Measurements from ENCODE around the gene KIF4A. TPM values are rescaled to one million over a fixed set of nuclear protein-coding genes. Genes with fewer than 3 reads are reported as not detected.
"Not testable (repeated sequence)": the region's sequence is repeated elsewhere in the genome, so short reads cannot be mapped to it uniquely, and the experiment has no call there.

Gene KIF4A
- total RNA-seq, 1 donor from 2014 or later = 0.19 TPM

- DNase-seq = no peak
- intact Hi-C loops (cut with DNase I) = no loop called here
- no peak for ATAC-seq (ENCODE audit: poor library complexity)
Measured at GRCh38 chrX:70354716-70355115, 64.8 kb downstream of the KIF4A start.

GRCh38 chrX:70359458-70359857 is 69.6 kb downstream of the KIF4A start:
- ATAC-seq (ENCODE audit: poor library complexity) (no peak), DNase-seq (no peak)
- intact Hi-C loops (cut with DNase I) = no loop called here

DNA sequence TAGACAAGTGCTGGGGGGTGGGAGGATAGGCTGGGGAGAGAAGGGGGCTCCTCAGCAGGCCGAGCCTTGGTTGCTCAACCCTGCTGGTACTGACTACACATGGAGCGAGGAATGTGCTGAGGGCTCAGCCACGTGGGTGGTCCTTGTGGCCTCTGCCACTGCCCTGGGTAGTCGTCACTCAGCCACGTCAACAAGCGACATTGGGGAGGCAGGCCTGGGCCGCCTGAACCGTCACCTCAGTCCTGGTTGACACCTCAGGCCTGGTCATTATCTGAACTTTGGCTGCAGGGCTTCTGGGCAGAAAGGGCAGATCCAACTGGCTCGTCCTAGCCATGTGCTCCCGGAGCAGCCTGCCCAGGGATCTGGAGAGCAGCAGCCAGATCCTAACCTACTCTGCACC is 70.5 kb downstream of the KIF4A start:
- ATAC-seq (ENCODE audit: poor library complexity) = no peak
- intact Hi-C loops (cut with DNase I) = no loop called here
- DNase-seq = no peak

GRCh38 chrX:70368731-70369130 is 78.8 kb downstream of the KIF4A start:
- DNase-seq; intact Hi-C loops (cut with DNase I); ATAC-seq (ENCODE audit: poor library complexity): not testable (repeated sequence)

GRCh38 chrX:70386235-70386634 is 96.3 kb downstream of the KIF4A start:
- DNase-seq = no peak
- intact Hi-C loops (cut with DNase I) = no loop called here
- ATAC-seq (ENCODE audit: poor library complexity) = no peak

- intact Hi-C loops (cut with DNase I) = no loop called here
- DNase-seq = no peak
- ATAC-seq (ENCODE audit: poor library complexity) = no peak
Measured at GRCh38 chrX:70398899-70399298, 109.0 kb downstream of the KIF4A start.

DNA sequence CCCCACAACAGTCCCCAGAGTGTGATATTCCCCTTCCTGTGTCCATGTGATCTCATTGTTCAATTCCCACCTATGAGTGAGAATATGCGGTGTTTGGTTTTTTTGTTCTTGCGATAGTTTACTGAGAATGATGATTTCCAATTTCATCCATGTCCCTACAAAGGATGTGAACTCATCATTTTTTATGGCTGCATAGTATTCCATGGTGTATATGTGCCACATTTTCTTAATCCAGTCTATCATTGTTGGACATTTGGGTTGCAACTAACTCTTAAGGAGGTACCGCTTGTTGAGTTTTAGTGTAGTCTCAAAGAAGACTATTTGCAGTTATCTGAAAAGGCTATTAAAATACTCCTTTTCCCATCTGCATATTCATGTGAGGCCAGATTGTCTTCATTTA is 110.3 kb downstream of the KIF4A start:
- intact Hi-C loops (cut with DNase I); DNase-seq; ATAC-seq (ENCODE audit: poor library complexity): not testable (repeated sequence)

DNA sequence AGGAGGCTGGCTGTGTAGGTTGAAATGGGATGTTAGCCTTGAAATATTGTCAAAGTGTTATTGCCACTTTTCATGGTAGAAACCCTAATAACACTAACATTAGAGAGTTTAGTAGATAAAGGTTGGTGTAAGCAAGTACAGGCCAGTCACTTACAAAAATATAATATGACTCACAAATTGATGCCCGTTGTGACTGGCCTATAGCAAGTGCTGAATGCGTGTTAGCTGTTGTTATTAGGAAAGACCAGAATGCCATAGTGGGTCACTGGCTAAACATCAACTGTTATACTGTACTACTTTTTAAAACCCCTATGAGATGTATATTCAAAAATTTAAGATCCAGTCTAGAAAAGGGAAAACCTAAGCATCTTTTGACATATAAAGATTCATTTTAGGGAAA is 112.8 kb downstream of the KIF4A start:
- no peak for ATAC-seq (ENCODE audit: poor library complexity)
- intact Hi-C loops (cut with DNase I) = no loop called here
- DNase-seq = no peak

DNA sequence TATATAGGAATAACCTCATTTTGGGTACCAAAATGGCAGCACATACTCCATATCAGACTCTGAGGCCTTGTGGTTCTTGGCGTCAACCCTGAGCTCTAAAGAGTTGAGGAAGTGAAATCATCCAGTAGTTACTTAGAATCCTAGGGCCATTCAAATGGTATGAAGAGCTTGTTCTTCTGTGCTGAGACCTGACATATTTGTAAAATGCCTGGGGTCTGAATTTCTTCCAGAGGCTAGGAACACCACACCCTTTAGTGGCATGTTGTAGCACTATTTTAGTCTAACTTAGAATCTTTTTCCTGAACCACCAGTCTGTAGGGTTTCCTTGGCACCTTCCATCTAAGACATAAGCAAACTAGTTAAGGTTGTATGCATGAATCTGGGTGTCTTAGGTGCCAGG is 115.1 kb downstream of the KIF4A start:
- intact Hi-C loops (cut with DNase I) = no loop called here

DNA sequence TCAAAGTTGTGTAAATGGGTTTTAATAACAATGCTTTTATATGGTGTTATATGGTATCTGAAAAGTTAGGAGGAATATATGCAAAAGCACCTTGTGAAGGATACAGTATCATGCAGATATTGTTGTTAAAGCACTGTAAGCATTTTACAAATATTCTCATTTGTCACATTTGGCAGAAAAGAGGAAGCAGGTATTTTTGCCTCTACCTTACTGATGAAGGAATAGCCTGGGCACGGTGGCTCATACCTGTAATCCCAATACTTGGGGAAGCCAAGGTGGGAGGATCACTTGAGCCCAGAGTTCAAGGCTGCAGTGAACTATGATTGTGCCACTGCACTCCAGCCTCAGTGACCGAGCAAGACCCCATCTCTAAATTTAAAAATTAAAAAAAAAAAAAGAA is 121.0 kb downstream of the KIF4A start:
- ATAC-seq (ENCODE audit: poor library complexity) (no peak), DNase-seq (no peak)
- intact Hi-C loops (cut with DNase I) = no loop called here

More for the DNA sequence above, 115.1 kb downstream of the KIF4A start:
- ATAC-seq (ENCODE audit: poor library complexity) (no peak), DNase-seq (no peak)

DNA sequence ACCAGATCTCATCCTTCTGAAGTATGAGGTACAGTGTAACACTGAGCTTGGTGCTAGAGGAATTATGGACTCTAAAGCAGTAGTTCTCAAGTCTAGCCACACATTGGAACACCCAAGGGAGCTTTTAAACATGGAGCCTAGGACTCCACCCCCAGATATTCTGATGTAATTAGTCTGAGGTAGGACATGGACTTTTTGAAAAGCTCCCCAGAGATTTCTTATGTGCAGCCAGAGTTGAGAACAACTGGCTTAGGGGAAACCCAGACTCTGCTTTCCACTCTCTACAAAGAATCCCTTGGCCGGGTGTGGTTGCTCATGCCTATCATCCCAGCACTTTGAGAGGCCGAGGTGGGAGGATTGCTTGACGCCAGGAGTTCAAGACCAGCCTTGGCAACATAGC is 121.6 kb downstream of the KIF4A start:
- intact Hi-C loops (cut with DNase I) = no loop called here
- DNase-seq (no peak), ATAC-seq (ENCODE audit: poor library complexity) (no peak)

DNA sequence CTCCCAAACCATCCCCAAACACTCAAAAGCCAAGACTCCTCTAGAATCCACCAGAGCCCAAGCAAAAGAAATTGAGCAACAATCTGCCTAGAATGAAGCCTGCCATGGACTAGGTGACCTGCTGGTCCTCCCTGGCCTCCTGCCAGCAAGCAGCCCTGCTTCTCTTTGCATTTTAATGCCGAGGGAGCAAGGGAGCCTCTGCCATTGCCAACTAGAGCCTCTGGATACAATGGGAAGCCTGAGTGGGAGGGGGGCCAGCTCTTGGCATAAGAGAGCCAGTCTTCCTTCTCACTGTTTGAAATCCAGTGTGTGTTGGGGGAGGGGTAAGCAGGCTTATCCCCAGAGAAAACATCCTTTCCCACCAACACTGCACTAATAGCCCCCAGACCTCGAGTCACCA is 131.7 kb downstream of the KIF4A start:
- no peak for ATAC-seq (ENCODE audit: poor library complexity)
- intact Hi-C loops (cut with DNase I) = no loop called here
- no peak for DNase-seq

- peak; percentile 64 for ATAC-seq (ENCODE audit: poor library complexity)
Measured at GRCh38 chrX:70422851-70423341, 133.0 kb downstream of the KIF4A start, which contains the start of gene GDPD2. GDPD2 (plus strand) TSS chrX:70423314; CDS start chrX:70424985, 1,671 bp downstream.

DNA sequence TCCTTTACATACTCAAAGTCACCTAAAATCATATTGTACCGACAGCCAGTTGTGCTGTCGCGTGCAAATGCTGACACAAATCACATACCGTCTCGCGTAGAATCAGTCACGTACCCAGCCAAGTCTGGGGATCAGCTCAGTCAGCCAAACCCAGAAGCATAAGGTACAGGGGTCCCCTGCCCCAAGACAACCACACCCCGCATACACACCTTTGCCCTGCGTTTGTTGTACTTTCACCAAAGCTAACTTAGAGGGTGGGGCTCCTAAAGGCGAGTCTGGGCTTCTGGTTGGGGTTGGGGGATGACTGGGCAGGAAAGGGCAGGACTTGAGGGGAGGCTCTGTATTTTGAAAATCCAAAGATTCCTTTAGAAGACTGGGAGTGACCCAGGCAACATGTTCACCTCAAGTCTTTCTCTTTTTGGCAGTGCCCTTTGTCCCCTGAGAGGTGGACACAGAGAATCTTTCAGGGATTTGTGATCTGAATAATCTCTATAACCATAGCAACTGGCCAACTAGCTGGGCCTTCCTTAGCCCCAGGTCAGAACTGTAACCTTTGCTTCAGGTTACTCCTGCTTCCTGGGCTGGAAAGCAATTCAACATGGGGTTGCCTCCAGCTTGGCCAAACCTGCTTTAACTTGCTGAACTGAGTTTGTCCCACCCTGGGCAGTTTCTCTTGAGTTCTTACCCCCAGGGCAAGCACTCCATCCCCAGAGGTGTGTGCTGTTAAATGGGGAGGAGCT is 134.2 kb downstream of the KIF4A start:
- DNase-seq (no peak), ATAC-seq (ENCODE audit: poor library complexity) (no peak)
- intact Hi-C loops (cut with DNase I) = no loop called here

More at GRCh38 chrX:70422851-70423341, 133.0 kb downstream of the KIF4A start, which contains the start of gene GDPD2:
- intact Hi-C loops (cut with DNase I) = no loop called here
- DNase-seq = no peak

DNA sequence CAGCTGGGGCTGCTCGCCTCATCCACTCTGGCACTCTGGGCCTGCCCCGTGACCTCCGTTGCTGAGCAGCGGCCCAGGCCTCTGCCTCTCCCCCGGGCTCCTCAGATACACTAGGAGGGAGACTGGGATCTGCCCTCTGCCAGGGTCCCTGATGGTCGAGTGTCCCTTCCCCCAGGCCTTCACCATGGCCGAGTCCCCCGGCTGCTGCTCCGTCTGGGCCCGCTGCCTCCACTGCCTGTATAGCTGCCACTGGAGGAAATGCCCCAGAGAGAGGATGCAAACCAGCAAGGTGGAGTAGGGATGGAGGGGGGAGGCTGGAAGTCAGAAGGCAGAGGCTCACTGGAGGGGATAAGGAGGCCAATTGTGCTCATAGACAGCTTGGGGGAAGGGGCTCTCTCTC is 134.9 kb downstream of the KIF4A start:
- intact Hi-C loops (cut with DNase I) = no loop called here
- DNase-seq = no peak
- no peak for ATAC-seq (ENCODE audit: poor library complexity)

- intact Hi-C loops (cut with DNase I) = no loop called here
- no peak for DNase-seq
Measured at GRCh38 chrX:70426286-70427278, 136.7 kb downstream of the KIF4A start.

GRCh38 chrX:70427365-70427764 is 137.5 kb downstream of the KIF4A start:
- ATAC-seq (ENCODE audit: poor library complexity) (no peak), DNase-seq (no peak)
- intact Hi-C loops (cut with DNase I) = no loop called here

More at GRCh38 chrX:70426286-70427278, 136.7 kb downstream of the KIF4A start:
- no peak for ATAC-seq (ENCODE audit: poor library complexity)

GRCh38 chrX:70429759-70430158 is 139.9 kb downstream of the KIF4A start:
- ATAC-seq (ENCODE audit: poor library complexity) (no peak), DNase-seq (no peak)
- intact Hi-C loops (cut with DNase I) = no loop called here

Measured in Right ventricle myocardium superior (tissue), 1 donor.